K562 (cell line): ENCODE results near the gene COL4A6.

Experiments used
- ARID1B ChIP-seq: fragments of 450-650 bp; IDR thresholded peaks from 2 replicates; pipeline ENCODE4 v1.6.1; 2016; ENCODE audit warnings: antibody characterized with exemption, mild to moderate bottlenecking, inconsistent platforms
- BRCA1 ChIP-seq, 2 experiments: fragments of 450-650 bp in 1 of 2; sonication (generic) in 1 of 2; formaldehyde crosslinking in 1 of 2; IDR thresholded peaks; 2 replicates each; pipeline versions ENCODE4 v1.5.0 to v1.6.1; 2017 to 2020; ENCODE audit warnings: mild to moderate bottlenecking in 1 of 2, missing genetic modification reagents in 1 of 2
- CTCF ChIP-seq, 3 experiments: IDR thresholded peaks in 2 of 3; conservative IDR thresholded peaks in 1 of 3; 2 replicates each; pipeline ENCODE4 v1.5.1; 2011 to 2012; ENCODE audit warnings: low read length in 3 of 3, mild to moderate bottlenecking in 3 of 3, control low read depth in 2 of 3, improper control_type of control experiment in 1 of 3, inconsistent platforms in 1 of 3, low read depth in 1 of 3, mixed read lengths in 1 of 3, moderate library complexity in 1 of 3; ENCODE audit not compliant: insufficient read depth in 2 of 3
- HOXB6 ChIP-seq: fragments of 250-450 bp; sonication (Bioruptor Pico); IDR thresholded peaks from 2 replicates; pipeline ENCODE4 v1.5.1; 2022; ENCODE audit warnings: mild to moderate bottlenecking, borderline replicate concordance
- JUNB ChIP-seq: fragments of 450-650 bp; formaldehyde crosslinking; conservative IDR thresholded peaks from 2 replicates; pipeline ENCODE4 v1.4.0; 2020; ENCODE audit warnings: mild to moderate bottlenecking
- KDM1A ChIP-seq, 2 experiments: fragments of 450-650 bp; IDR thresholded peaks; 2 replicates each; pipeline ENCODE4 v1.6.1; 2016; ENCODE audit warnings: mild to moderate bottlenecking in 2 of 2
- NR1H2 ChIP-seq: sonication (generic); formaldehyde crosslinking; IDR thresholded peaks from 2 replicates; pipeline ENCODE4 v1.4.0; 2020; ENCODE audit warnings: mild to moderate bottlenecking, missing genetic modification reagents
- REST ChIP-seq, 2 experiments: fragments of 450-650 bp; formaldehyde crosslinking in 1 of 2; IDR thresholded peaks; 2 replicates each; pipeline versions ENCODE4 v1.4.0 to v1.6.1; 2014 to 2020; ENCODE audit warnings: mild to moderate bottlenecking in 2 of 2, borderline replicate concordance in 1 of 2, low read depth in 1 of 2
- SP2 ChIP-seq: IDR thresholded peaks from 2 replicates; pipeline ENCODE4 v1.6.1; 2011; ENCODE audit warnings: mild to moderate bottlenecking, low read depth, low read length, moderate library complexity; ENCODE audit not compliant: poor library complexity, severe bottlenecking; ENCODE audit errors: extremely low read depth
- TARDBP ChIP-seq: fragments of 450-650 bp; IDR thresholded peaks from 2 replicates; pipeline ENCODE4 v1.6.1; 2016
- ZNF318 ChIP-seq, 2 experiments: fragments of 450-650 bp; IDR thresholded peaks; 2 replicates each; pipeline ENCODE4 v1.6.1; 2016; ENCODE audit warnings: mild to moderate bottlenecking in 2 of 2, borderline replicate concordance in 1 of 2, low read depth in 1 of 2, moderate library complexity in 1 of 2

DNA sequence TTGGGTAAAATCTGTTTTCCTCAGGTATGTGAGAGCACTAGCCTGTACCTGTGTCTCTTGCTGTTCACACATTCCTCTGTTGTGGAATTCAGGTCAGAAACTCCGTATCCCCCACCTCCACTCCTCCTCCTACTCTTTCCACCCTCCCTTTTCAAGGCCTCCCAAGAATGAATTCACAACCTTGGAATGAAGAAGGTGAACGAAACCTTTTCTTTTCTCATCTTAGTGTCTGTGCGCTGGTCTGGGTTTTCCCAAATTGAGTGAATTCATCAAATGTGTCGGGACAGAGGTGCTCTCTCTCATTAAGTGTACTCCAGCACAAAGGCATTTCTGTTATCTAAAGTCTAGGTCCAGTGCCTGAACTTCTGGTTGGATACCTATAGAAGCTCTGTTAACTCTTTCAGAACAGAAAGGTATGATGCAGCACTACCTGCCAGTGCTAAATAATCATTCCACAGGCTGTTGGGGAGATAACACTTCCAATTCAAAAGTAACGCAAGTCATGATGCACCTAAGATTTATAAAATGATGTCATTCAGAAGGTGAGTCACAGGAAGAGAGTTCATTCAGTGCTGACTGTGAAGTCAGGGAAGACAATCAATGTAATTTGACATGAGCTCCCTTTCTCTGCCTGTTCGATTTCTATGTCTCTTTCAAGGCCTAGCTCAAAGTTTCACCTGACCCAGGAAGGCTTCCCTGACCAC is 41.9 kb downstream of the COL4A6 start:
- TF ChIP-seq ZNF318 (IDR thresholded peaks at IDR 0.05; ENCODE audit: borderline replicate concordance in 1 of 2, low read depth in 1 of 2) (no peak), KDM1A (IDR thresholded peaks at IDR 0.05) (no peak), ARID1B (no peak), HOXB6 (no peak), SP2 (no peak), CTCF (IDR thresholded peaks at IDR 0.05 in 2 of 3, conservative IDR thresholded peaks at IDR 0.05 in 1 of 3; ENCODE audit: insufficient read depth in 2 of 3, low read depth in 1 of 3, low read length in 3 of 3) (no peak), NR1H2 (CRISPR knock-in tag) (no peak), REST (IDR thresholded peaks at IDR 0.05; ENCODE audit: borderline replicate concordance) (no peak), REST (CRISPR knock-in tag; IDR thresholded peaks at IDR 0.05; ENCODE audit: low read depth) (no peak), BRCA1 (IDR thresholded peaks at IDR 0.05) (no peak), BRCA1 (CRISPR knock-in tag; IDR thresholded peaks at IDR 0.05) (no peak), TARDBP (no peak), JUNB (no peak)
